ENCODE results near the gene JCHAIN. TPM values are rescaled to one million over a fixed set of nuclear protein-coding genes. Genes with fewer than 3 reads are reported as not detected.

Gene JCHAIN
- total and polyA plus RNA-seq, 2 of the 8 experiments (the other 6 are each of a cell fraction or from before 2014, with no cell fraction given): not detected

DNA sequence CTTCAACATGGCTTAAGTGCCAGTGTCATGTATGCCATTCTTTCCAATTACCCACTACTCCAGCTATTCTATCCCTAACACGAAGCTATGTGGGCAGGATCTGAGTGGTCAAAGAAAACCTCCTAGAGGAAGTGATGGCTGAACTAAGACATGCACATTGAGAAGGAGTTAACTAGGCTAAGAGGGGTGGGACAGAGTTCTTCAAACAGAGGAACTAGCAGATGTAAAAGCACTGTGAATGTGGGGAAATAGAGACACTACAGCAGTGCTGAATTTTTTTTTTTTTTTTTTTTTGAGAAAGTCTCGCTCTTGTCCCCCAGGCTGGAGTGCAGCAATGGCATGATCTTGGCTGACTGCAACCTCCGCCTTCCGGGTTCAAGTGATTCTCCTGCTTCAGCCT, 6.2 kb downstream of the JCHAIN start:
- H3K9me3 ChIP-seq (ENCODE audit: insufficient read depth in 2 of 2, low read depth in 1 of 2, low read length in 1 of 2): no peaks in the 10 kb centered on the region
- H3K18ac ChIP-seq (ENCODE audit: extremely low read depth, low read length): no peak overlapping the region
- POLR2A ChIA-PET (ENCODE audit: partially characterized antibody): no interaction called here
- H2BK15ac ChIP-seq (ENCODE audit: low read length): no peak overlapping the region
- 89% methylated on average over 3 of the region's 4 CpGs; no CpG with 5 or more reads in 1 of the 2 experiments for WGBS, 2 experiments (ENCODE audit: extremely low coverage in 1 of 2, insufficient coverage in 1 of 2, insufficient read length in 1 of 2, insufficient replicate concordance in 2 of 2, low coverage in 1 of 2, low lambda C conversion rate in 2 of 2, missing lambda C conversion rate in 1 of 2)
- H2AK5ac ChIP-seq (ENCODE audit: low read depth, low read length): no peak overlapping the region
- no peak overlapping the region for H3K27ac ChIP-seq (ENCODE audit: low read depth, low read length)
- no peak overlapping the region for H3K56ac ChIP-seq (replicated peaks; ENCODE audit: insufficient read length, low read depth, low read length)
- no peaks in the 10 kb centered on the region for H3K79me1 ChIP-seq (ENCODE audit: low read depth, low read length)
- H2BK5ac ChIP-seq (ENCODE audit: low read depth, low read length): no peak overlapping the region
- no peak overlapping the region for H2BK20ac ChIP-seq (ENCODE audit: low read length)
- DNase-seq (ENCODE audit: low read depth in 1 of 2, low spot score in 2 of 2) (no peak), FAIRE-seq (no peak)
- no peak overlapping the region for H4K8ac ChIP-seq (ENCODE audit: extremely low read depth, insufficient read depth, low read length)
- no peak overlapping the region for H3K14ac ChIP-seq (ENCODE audit: insufficient read length)
- H3K27me3 ChIP-seq (replicated peaks in 1 of 4; ENCODE audit: control insufficient read depth in 3 of 4, extremely low read depth in 1 of 4, insufficient read depth in 3 of 4, low read length in 3 of 4): no peaks in the 10 kb centered on the region; a peak in 1 of 7 replicates
- H2BK120ac ChIP-seq (replicated peaks; ENCODE audit: low read depth, low read length): no peak overlapping the region
- no peaks in the 10 kb centered on the region for H3K4me1 ChIP-seq (replicated peaks in 1 of 4; ENCODE audit: control insufficient read depth in 3 of 4, insufficient read depth in 4 of 4, low read length in 3 of 4)
- H4K91ac ChIP-seq (replicated peaks; ENCODE audit: insufficient read length, low read length): no peak overlapping the region
- H4K5ac ChIP-seq (ENCODE audit: insufficient read length, low read depth, low read length): no peak overlapping the region
- H2AFZ ChIP-seq (ENCODE audit: low read length): no peak overlapping the region
- no peaks in the 10 kb centered on the region for H4K20me1 ChIP-seq (replicated peaks in 1 of 2; ENCODE audit: control insufficient read depth in 1 of 2, insufficient read depth in 2 of 2, low read length in 2 of 2)
- no peaks in the 10 kb centered on the region for H3K79me2 ChIP-seq (ENCODE audit: control insufficient read depth in 1 of 2, insufficient read depth in 2 of 2, low read length in 2 of 2)
- H3K9ac ChIP-seq (replicated peaks in 1 of 4; ENCODE audit: extremely low read depth in 1 of 4, low read depth in 3 of 4, low read length in 3 of 4): no peak overlapping the region
- no peak overlapping the region for H2BK12ac ChIP-seq (ENCODE audit: low read depth, low read length)
- CTCF ChIA-PET (ENCODE audit: partially characterized antibody): interaction anchor here (0.5 kb wide), 1 partner anchor 107 kb away, joined by 3 read pairs; no protein-coding TSS in a partner anchor
- no peak overlapping the region for H3K4ac ChIP-seq (replicated peaks; ENCODE audit: insufficient read length, low read depth, low read length)
- no peak overlapping the region for H3K4me2 ChIP-seq (ENCODE audit: insufficient read depth in 1 of 2, low read depth in 2 of 2, low read length in 2 of 2)
- TF ChIP-seq POLR2A (IDR thresholded peaks at IDR 0.05; ENCODE audit: control extremely low read depth in 1 of 2, low read depth in 2 of 2, low read length in 2 of 2): no peak
- no peak for TF ChIP-seq SRF (IDR thresholded peaks at IDR 0.05; ENCODE audit: low read depth, low read length)
- TF ChIP-seq GABPA (IDR thresholded peaks at IDR 0.05; ENCODE audit: borderline replicate concordance, insufficient read depth, low read length): no peak
- TF ChIP-seq, protein P1, sequence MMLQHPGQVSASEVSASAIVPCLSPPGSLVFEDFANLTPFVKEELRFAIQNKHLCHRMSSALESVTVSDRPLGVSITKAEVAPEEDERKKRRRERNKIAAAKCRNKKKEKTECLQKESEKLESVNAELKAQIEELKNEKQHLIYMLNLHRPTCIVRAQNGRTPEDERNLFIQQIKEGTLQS (IDR thresholded peaks at IDR 0.05; ENCODE audit: insufficient read depth, low read depth, low read length): no peak
- H3K36me3 ChIP-seq (ENCODE audit: control insufficient read depth in 2 of 4, insufficient read depth in 4 of 4, low read length in 3 of 4): no peaks in the 10 kb centered on the region
- no peak overlapping the region for H3K23ac ChIP-seq (ENCODE audit: insufficient read length)
- no peak overlapping the region for H3K4me3 ChIP-seq (ENCODE audit: extremely low read depth in 1 of 4, insufficient read depth in 2 of 4, low read depth in 3 of 4, low read length in 4 of 4)
- no peaks in the 10 kb centered on the region for H3K23me2 ChIP-seq (ENCODE audit: low read depth, low read length)

All from H1 (cell line).